Immature natural killer cell (primary cell): ENCODE measurements around the gene PSMD1. TPM values are rescaled to one million over a fixed set of nuclear protein-coding genes. Genes with fewer than 3 reads are reported as not detected.

Experiments used
- DNase-seq, 3 donors: peaks; one replicate each; pipeline ENCODE4 v3.0.0; 2022; ENCODE audit warnings: mixed read lengths in 1 of 3
- H3K27ac Mint-ChIP-seq, 6 donors: one replicate each; pipeline ENCODE4 v1.8.0; 2020; ENCODE audit warnings: mixed read lengths in 6 of 6, mild to moderate bottlenecking in 5 of 6, inconsistent platforms in 4 of 6, moderate library complexity in 3 of 6
- H3K27me3 Mint-ChIP-seq, 3 donors: one replicate each; pipeline ENCODE4 v1.8.0; 2020 to 2021; ENCODE audit warnings: low read depth in 3 of 3, mild to moderate bottlenecking in 3 of 3, mixed read lengths in 3 of 3, moderate library complexity in 3 of 3, inconsistent platforms in 1 of 3
- H3K36me3 Mint-ChIP-seq, 3 donors: one replicate each; pipeline ENCODE4 v1.8.0; 2020; ENCODE audit warnings: mixed read lengths in 3 of 3, inconsistent platforms in 2 of 3, mild to moderate bottlenecking in 2 of 3
- H3K4me1 Mint-ChIP-seq, 2 donors: one replicate each; pipeline ENCODE4 v1.8.0; 2020; ENCODE audit warnings: inconsistent platforms in 2 of 2, mild to moderate bottlenecking in 2 of 2, mixed read lengths in 2 of 2, moderate library complexity in 1 of 2
- H3K4me3 Mint-ChIP-seq, 5 donors: one replicate each; pipeline ENCODE4 v1.8.0; 2020; ENCODE audit warnings: mild to moderate bottlenecking in 5 of 5, mixed read lengths in 5 of 5, inconsistent platforms in 3 of 5, moderate library complexity in 3 of 5
- H3K9me3 Mint-ChIP-seq, 6 donors: one replicate each; pipeline ENCODE4 v1.8.0; 2020; ENCODE audit warnings: mild to moderate bottlenecking in 6 of 6, mixed read lengths in 6 of 6, inconsistent platforms in 4 of 6, moderate library complexity in 3 of 6
- polyA plus RNA-seq, 3 donors: library from polyadenylated mRNA; unstranded; fragments of 300-500 nt; fragmentation: Illumina TruSeq; gene quantifications; one replicate each; pipeline ENCODE4 v1.2.3, GENCODE V29; 2021

The PSMD1 gene
- 10 to 100 TPM; 35.1 to 79.2 (median 61.0) TPM for polyA plus RNA-seq

- Mint-ChIP-seq H3K36me3 (peaks cover 0 to 3% (median 0%) of the 10 kb centered on the region in 3 donors), H3K4me1 (peaks cover 61 to 70% of the 10 kb centered on the region in 2 donors), H3K27ac (peak within 1 kb of the TSS; percentile 91 to 100 (median 100)), H3K4me3 (peak within 1 kb of the TSS; percentile 98 to 99 (median 99)), H3K9me3 (peaks cover 0 to 3% (median 0%) of the 10 kb centered on the region in 6 donors), H3K27me3 (peaks cover 13 to 19% (median 19%) of the 10 kb centered on the region in 3 donors)
- DNase-seq, result peak; percentile 96 to 97 (median 96)
These were observed at the start of gene PSMD1 for GRCh38 chr2:231056453-231057416. TSS of gene PSMD1 (plus strand) at chr2:231056867. CDS start at chr2:231057026, 159 bp downstream.

- DNase-seq, result no peak
- Mint-ChIP-seq H3K27me3 (peaks cover 8 to 14% (median 9%) of the 10 kb centered on the region in 3 donors), H3K4me3 (no peak overlapping the region), H3K27ac (no peak overlapping the region), H3K9me3 (peaks cover 0 to 8% (median 2%) of the 10 kb centered on the region in 6 donors), H3K4me1 (no peaks in the 10 kb centered on the region), H3K36me3 (peaks cover 4 to 6% (median 6%) of the 10 kb centered on the region in 3 donors)
These were observed 49.2 kb upstream of the PSMD1 start for GRCh38 chr2:231007286-231008098.

- H3K27ac Mint-ChIP-seq, result no peak overlapping the region
- no peak overlapping the region for H3K4me3 Mint-ChIP-seq
- DNase-seq, result no peak
- H3K27me3 Mint-ChIP-seq, result peaks cover 8 to 11% (median 10%) of the 10 kb centered on the region in 3 donors
- peaks cover 0 to 8% (median 2%) of the 10 kb centered on the region in 6 donors for H3K9me3 Mint-ChIP-seq
- H3K36me3 Mint-ChIP-seq, result peaks cover 4 to 6% (median 6%) of the 10 kb centered on the region in 3 donors
- H3K4me1 Mint-ChIP-seq, result no peaks in the 10 kb centered on the region
These were observed 48.5 kb upstream of the PSMD1 start for GRCh38 chr2:231008131-231008530.

GRCh38 chr2:231009236-231009919, 47.3 kb upstream of the PSMD1 start:
- H3K4me1 Mint-ChIP-seq, result no peaks in the 10 kb centered on the region
- no peak overlapping the region for H3K4me3 Mint-ChIP-seq
- DNase-seq, result no peak
- peaks cover 0 to 8% (median 2%) of the 10 kb centered on the region in 6 donors for H3K9me3 Mint-ChIP-seq
- H3K27ac Mint-ChIP-seq, result peak overlapping the region in 1 of 6 donors; percentile 26
- peaks cover 8 to 12% (median 11%) of the 10 kb centered on the region in 3 donors for H3K27me3 Mint-ChIP-seq
- peaks cover 4 to 6% (median 6%) of the 10 kb centered on the region in 3 donors for H3K36me3 Mint-ChIP-seq

DNA sequence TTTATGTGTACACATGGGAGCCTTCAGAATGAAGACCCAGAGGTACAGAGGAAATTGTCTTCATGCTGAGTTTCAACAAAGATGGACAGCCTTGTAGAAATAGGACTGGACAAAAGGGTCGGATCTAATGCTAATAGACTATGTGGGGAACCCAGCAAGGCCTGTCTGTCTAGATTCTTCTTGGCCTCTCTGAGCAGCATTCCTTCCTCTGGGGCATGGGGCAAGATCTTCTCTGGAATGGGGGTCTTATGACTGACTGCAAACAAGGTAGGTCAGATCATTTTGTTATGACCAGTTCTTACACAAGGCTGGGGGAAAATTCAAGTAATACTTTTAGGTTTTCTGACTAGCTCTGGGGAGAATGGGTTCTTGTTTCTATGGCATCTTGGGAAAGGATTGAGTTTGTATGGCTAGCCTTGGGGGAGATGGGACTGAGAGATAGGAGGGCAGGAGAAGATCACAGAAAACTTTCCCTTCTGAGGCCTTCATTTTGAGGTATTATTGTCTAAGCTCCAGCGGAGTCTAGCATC, 46.4 kb upstream of the PSMD1 start:
- no peaks in the 10 kb centered on the region for H3K4me1 Mint-ChIP-seq
- peaks cover 10 to 12% (median 11%) of the 10 kb centered on the region in 3 donors for H3K27me3 Mint-ChIP-seq
- DNase-seq, result no peak
- H3K36me3 Mint-ChIP-seq, result peaks cover 3 to 5% (median 4%) of the 10 kb centered on the region in 3 donors
- H3K27ac Mint-ChIP-seq, result no peak overlapping the region
- H3K4me3 Mint-ChIP-seq, result no peak overlapping the region
- H3K9me3 Mint-ChIP-seq, result peaks cover 0 to 5% (median 2%) of the 10 kb centered on the region in 6 donors

- peak overlapping the region in 1 of 6 donors; percentile 19 for H3K27ac Mint-ChIP-seq
- peaks cover 0 to 2% (median 0%) of the 10 kb centered on the region in 6 donors for H3K9me3 Mint-ChIP-seq
These were observed 45.1 kb upstream of the PSMD1 start for GRCh38 chr2:231011526-231011925.

GRCh38 chr2:231012463-231012862, 44.2 kb upstream of the PSMD1 start:
- no peak for DNase-seq
- peaks cover 6 to 12% (median 8%) of the 10 kb centered on the region in 3 donors for H3K27me3 Mint-ChIP-seq
- H3K9me3 Mint-ChIP-seq, result no peaks in the 10 kb centered on the region
- no peaks in the 10 kb centered on the region for H3K36me3 Mint-ChIP-seq
- no peak overlapping the region for H3K4me3 Mint-ChIP-seq
- H3K27ac Mint-ChIP-seq, result no peak overlapping the region
- H3K4me1 Mint-ChIP-seq, result no peaks in the 10 kb centered on the region

More at GRCh38 chr2:231011526-231011925, 45.1 kb upstream of the PSMD1 start:
- no peaks in the 10 kb centered on the region for H3K4me1 Mint-ChIP-seq
- peaks cover 6 to 13% (median 12%) of the 10 kb centered on the region in 3 donors for H3K27me3 Mint-ChIP-seq
- no peak for DNase-seq
- no peak overlapping the region for H3K4me3 Mint-ChIP-seq
- no peaks in the 10 kb centered on the region for H3K36me3 Mint-ChIP-seq

GRCh38 chr2:231013820-231014219, 42.8 kb upstream of the PSMD1 start:
- no peak overlapping the region for H3K27ac Mint-ChIP-seq
- DNase-seq, result no peak
- H3K36me3 Mint-ChIP-seq, result no peaks in the 10 kb centered on the region
- no peaks in the 10 kb centered on the region for H3K9me3 Mint-ChIP-seq
- no peak overlapping the region for H3K4me3 Mint-ChIP-seq
- peaks cover 3 to 12% (median 9%) of the 10 kb centered on the region in 3 donors for H3K27me3 Mint-ChIP-seq
- no peaks in the 10 kb centered on the region for H3K4me1 Mint-ChIP-seq

- no peak overlapping the region for H3K27ac Mint-ChIP-seq
- H3K27me3 Mint-ChIP-seq, result peaks cover 3 to 14% (median 10%) of the 10 kb centered on the region in 3 donors
- DNase-seq, result no peak
- no peak overlapping the region for H3K4me3 Mint-ChIP-seq
- no peaks in the 10 kb centered on the region for H3K9me3 Mint-ChIP-seq
- H3K36me3 Mint-ChIP-seq, result peaks cover 0 to 5% (median 0%) of the 10 kb centered on the region in 3 donors
- no peaks in the 10 kb centered on the region for H3K4me1 Mint-ChIP-seq
These were observed 41.2 kb upstream of the PSMD1 start for GRCh38 chr2:231015478-231015877.

DNA sequence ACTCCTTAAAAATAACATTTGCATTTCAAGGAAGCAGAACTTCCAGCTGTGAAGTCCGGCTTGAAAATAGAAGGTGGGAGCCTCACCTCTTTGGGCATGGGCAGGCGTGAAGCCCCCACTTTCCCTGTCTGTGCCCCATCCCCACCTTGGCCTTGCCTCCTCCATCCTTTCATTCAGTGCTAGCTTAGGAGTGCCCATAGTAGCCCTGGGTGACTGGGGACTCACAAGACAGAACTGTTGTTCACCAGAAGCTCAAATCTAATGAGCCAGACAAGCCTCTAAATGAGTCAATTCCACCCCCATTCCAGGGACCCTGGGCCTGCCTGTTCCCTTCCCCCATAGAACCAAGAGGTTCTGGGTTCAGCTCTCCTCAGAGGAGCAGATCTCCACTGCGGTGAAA, 40.7 kb upstream of the PSMD1 start:
- Mint-ChIP-seq H3K4me1 (no peaks in the 10 kb centered on the region), H3K4me3 (no peak overlapping the region), H3K27me3 (peaks cover 3 to 14% (median 10%) of the 10 kb centered on the region in 3 donors), H3K9me3 (no peaks in the 10 kb centered on the region), H3K36me3 (peaks cover 0 to 5% (median 0%) of the 10 kb centered on the region in 3 donors), H3K27ac (no peak overlapping the region)
- no peak for DNase-seq

DNA sequence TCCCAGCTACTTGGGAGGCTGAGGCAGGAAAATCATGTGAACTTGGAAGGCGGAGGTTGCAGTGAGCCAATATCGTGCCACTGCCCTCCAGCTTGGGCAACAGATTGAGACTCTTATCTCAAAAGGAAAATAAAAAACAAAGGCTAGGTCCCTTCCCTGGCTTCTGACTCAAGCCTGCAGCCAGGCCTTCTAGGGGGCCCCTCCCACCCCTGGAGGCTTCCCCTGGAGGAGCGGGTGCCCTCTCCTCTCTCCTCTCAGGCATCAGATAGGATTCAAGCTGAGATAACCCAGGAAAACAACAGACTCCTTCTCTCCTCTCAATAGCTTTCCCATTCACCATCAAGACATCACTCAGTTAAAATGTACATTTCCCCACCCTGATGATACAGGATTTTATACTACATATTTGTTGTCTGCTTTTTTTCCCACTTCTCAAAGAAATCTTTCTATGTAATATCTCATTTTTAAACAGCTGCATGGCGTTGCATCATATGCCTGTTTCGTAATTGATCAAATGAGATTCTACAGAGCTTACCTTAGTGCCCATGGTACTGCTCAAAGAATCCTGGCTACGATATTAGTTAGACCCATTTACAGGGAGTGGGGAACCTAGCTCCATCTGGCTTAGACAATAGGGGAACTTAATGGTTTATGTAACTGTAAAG, 40.0 kb upstream of the PSMD1 start:
- Mint-ChIP-seq H3K4me1 (no peaks in the 10 kb centered on the region), H3K36me3 (peaks cover 0 to 5% (median 0%) of the 10 kb centered on the region in 3 donors), H3K9me3 (no peaks in the 10 kb centered on the region), H3K27ac (no peak overlapping the region), H3K27me3 (peaks cover 3 to 14% (median 7%) of the 10 kb centered on the region in 3 donors), H3K4me3 (no peak overlapping the region)
- no peak for DNase-seq

DNA sequence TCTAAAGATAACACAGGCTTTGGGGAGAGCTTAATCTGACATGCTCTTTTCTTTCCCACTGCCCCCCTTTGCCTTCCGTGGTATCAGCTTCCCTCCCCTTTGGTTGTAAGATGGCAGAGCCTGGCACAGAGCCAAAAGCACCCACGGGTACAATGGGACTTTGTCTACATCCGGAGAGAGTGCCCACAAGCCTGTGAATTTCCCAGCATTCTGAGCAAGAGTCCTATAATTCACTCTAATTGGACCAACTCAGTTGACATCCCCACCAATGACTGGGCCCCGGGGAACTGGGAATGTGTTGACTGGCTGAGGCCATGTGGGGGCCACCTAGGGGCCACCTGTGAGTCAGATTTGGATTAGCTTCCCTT, 39.5 kb upstream of the PSMD1 start:
- Mint-ChIP-seq H3K4me3 (no peak overlapping the region), H3K36me3 (peaks cover 0 to 5% (median 0%) of the 10 kb centered on the region in 3 donors), H3K27me3 (peaks cover 3 to 14% (median 7%) of the 10 kb centered on the region in 3 donors), H3K4me1 (no peaks in the 10 kb centered on the region), H3K9me3 (no peaks in the 10 kb centered on the region), H3K27ac (no peak overlapping the region)
- DNase-seq, result no peak
